Left lung (tissue), 10 donors: Measurements from ENCODE around the gene KLHL3. TPM values are rescaled to one million over a fixed set of nuclear protein-coding genes. Genes with fewer than 3 reads are reported as not detected.
A peak's percentile ranks its signal among the peaks of the same experiment; 100 is the strongest.

ENCODE experiments used
- ATAC-seq: fragments of 200-7000 bp; cut with Tn5 transposase; one replicate; pipeline ENCODE4 v1.9.1; 2020; ENCODE audit warnings: moderate library complexity
- DNase-seq, 4 donors: peaks; one replicate each; pipeline ENCODE4 v3.0.0-alpha.2; 2013 to 2020
- H3K27ac ChIP-seq, 2 donors: fragments of 200-600 bp; sonication (generic) in 1 of 2; one replicate each; pipeline versions ENCODE4 v1.5.0 to v1.8.0; 2020 to 2021
- H3K27me3 ChIP-seq, 2 donors: fragments of 200-600 bp; sonication (generic) in 1 of 2; one replicate each; pipeline versions ENCODE4 v1.5.0 to v1.8.0; 2020 to 2021
- H3K36me3 ChIP-seq, 2 donors: fragments of 200-600 bp; sonication (generic) in 1 of 2; one replicate each; pipeline versions ENCODE4 v1.5.0 to v1.8.0; 2020 to 2021
- H3K4me1 ChIP-seq, 2 donors: fragments of 200-600 bp; one replicate each; pipeline ENCODE4 v1.8.0; 2021
- H3K4me3 ChIP-seq, 2 donors: fragments of 200-600 bp; sonication (generic) in 1 of 2; one replicate each; pipeline versions ENCODE4 v1.5.0 to v1.8.0; 2020 to 2021; ENCODE audit warnings: mild to moderate bottlenecking in 1 of 2
- H3K9me3 ChIP-seq, 2 donors: fragments of 200-600 bp; sonication (generic) in 1 of 2; one replicate each; pipeline versions ENCODE4 v1.5.0 to v1.8.0; 2020 to 2021
- intact Hi-C, 2 donors: fragments of 100-400 bp; cut with DNase I; formaldehyde crosslinking; loops; one replicate each; pipeline versions ENCODE4 v1.11.2 to v1.14.2; 2022
- polyA plus RNA-seq, 6 donors: library from polyadenylated mRNA; unstranded; fragments of 120-200 nt; gene quantifications; one replicate each; pipeline ENCODE4 v1.2.1, GENCODE V29; 2013; ENCODE audit not compliant: insufficient read length in 6 of 6
- total RNA-seq, 2 donors: library from RNA; stranded (reverse); fragmentation: NEBNext Ultra II Directional; extraction: Animal tissue kit (Norgen Biotek cat#: 25700); gene quantifications; one replicate each; pipeline ENCODE4 v1.2.1, GENCODE V29; 2021
- TF ChIP-seq, protein P1 (sequence below), 2 donors: fragments of 200-600 bp; sonication (generic) in 1 of 2; IDR thresholded peaks; one replicate each; pipeline versions ENCODE4 v1.5.0 to v1.8.0; 2021; ENCODE audit warnings: antibody characterized with exemption in 2 of 2
- donor health status: DM: no; HTN: yes; CAD: no.
- donor health status: DM: no; HTN: no; CAD: no.

Gene KLHL3
- total and polyA plus RNA-seq, 8 donors, result 5.4 to 35.7 (median 29.7) TPM

DNA sequence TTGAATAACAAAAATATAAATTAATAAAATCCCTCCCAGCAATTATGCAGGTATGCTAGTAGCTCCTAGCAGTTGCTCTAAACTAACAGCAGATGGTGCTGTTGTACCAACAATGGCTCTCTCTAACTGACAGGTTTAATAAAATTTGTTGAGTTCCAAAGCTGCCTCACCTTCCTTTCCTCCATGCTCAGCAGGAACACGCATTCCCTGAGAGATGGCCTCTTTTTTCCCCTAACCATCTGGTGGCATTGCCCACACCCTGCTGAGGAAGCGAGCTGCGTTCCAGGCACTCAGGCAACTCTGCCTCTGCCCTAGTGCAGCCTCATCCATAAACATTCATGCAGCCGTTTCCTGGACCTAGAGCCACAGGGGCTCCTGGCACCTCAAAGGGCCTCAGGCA lies 106.2 kb downstream of the KLHL3 start:
- Histone ChIP-seq H3K27me3 (no peaks in the 10 kb centered on the region), H3K36me3 (no peaks in the 10 kb centered on the region), H3K4me1 (no peaks in the 10 kb centered on the region), H3K27ac (no peak overlapping the region), H3K4me3 (no peak overlapping the region), H3K9me3 (no peaks in the 10 kb centered on the region)
- DNase-seq (peak in 2 of 4 donors; percentile 33 to 57), ATAC-seq (peak; percentile 91)
- intact Hi-C loops, result no loop called here
- TF ChIP-seq, protein P1, sequence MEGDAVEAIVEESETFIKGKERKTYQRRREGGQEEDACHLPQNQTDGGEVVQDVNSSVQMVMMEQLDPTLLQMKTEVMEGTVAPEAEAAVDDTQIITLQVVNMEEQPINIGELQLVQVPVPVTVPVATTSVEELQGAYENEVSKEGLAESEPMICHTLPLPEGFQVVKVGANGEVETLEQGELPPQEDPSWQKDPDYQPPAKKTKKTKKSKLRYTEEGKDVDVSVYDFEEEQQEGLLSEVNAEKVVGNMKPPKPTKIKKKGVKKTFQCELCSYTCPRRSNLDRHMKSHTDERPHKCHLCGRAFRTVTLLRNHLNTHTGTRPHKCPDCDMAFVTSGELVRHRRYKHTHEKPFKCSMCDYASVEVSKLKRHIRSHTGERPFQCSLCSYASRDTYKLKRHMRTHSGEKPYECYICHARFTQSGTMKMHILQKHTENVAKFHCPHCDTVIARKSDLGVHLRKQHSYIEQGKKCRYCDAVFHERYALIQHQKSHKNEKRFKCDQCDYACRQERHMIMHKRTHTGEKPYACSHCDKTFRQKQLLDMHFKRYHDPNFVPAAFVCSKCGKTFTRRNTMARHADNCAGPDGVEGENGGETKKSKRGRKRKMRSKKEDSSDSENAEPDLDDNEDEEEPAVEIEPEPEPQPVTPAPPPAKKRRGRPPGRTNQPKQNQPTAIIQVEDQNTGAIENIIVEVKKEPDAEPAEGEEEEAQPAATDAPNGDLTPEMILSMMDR (IDR thresholded peaks at IDR 0.05), result peak; percentile 88 to 89

DNA sequence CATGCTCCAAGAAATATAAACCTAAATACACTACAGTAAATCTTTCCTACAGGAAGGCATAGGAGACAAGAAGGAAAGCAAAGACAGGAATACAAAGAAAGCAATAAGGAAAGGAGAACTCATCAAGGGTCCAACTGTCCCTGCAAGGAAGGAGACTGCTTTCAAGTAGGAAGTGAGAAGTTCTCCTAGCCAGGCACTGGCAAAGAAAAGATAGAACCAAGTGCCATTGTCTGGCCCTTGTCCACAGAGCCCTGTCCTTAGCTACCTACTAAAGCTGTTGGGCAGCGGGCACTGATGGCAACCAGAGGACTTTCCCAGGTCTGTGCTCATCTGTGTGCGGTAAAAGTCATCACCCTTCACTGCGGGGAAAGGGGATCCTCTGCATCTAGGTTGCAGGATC lies 108.2 kb downstream of the KLHL3 start:
- intact Hi-C loops, result no loop called here
- H3K4me1 ChIP-seq, result no peaks in the 10 kb centered on the region

DNA sequence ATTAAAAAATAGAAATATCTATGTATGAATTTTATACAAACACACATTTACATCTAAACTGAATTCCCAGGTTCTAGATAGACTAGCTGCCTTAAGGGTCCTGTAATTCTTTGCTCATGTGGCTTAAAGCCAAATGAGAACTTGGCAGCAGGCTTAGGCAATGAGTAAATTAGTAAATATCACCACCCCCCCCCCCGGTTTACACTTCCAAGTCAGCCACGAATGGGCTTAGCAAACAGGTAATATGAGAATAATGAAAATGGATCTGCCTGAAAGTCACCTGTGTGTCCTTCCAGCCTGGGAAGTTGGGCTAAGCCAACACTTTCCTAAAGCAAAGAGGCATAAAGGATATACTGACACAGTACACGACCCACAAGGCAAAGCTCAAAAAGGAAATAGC lies 108.6 kb downstream of the KLHL3 start:
- Histone ChIP-seq H3K4me1 (no peaks in the 10 kb centered on the region), H3K27me3 (no peaks in the 10 kb centered on the region), H3K9me3 (no peaks in the 10 kb centered on the region), H3K27ac (no peak overlapping the region), H3K4me3 (no peak overlapping the region), H3K36me3 (no peaks in the 10 kb centered on the region)
- DNase-seq (no peak), ATAC-seq (peak; percentile 14)
- TF ChIP-seq, protein P1 (IDR thresholded peaks at IDR 0.05), result no peak
- intact Hi-C loops, result no loop called here

More for the DNA sequence above, 108.2 kb downstream of the KLHL3 start:
- no peak overlapping the region for H3K27ac ChIP-seq
- no peaks in the 10 kb centered on the region for H3K36me3 ChIP-seq
- H3K9me3 ChIP-seq, result no peaks in the 10 kb centered on the region
- TF ChIP-seq, protein P1 (IDR thresholded peaks at IDR 0.05), result no peak
- H3K27me3 ChIP-seq, result no peaks in the 10 kb centered on the region
- ATAC-seq (no peak), DNase-seq (no peak)
- H3K4me3 ChIP-seq, result no peak overlapping the region

DNA sequence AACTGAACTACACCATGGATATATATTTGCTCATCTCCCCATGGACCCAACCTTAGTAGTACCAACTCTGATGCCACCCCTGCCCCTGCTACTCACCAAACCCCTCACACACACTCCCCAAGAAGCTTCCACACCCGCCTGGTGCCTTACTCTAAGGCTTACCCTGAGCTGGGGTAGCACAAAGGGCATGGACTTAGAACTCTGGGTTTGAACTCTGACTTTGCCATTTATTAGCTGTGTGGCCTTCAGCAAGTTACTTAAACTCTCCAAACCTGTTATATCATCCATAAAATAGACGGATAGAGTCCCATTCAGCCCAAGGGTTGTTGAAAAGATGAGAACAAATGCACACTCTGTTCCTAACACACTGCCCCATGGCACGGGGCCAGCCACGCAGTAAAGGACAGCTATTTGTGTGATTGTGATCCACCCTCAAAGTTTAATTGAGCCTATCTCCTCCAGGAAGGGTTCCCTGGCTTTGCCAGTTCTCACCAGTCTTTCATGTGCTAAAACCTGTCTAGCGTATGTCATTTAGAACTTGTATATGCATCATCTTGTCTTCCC lies 111.0 kb downstream of the KLHL3 start:
- Histone ChIP-seq H3K36me3 (no peaks in the 10 kb centered on the region), H3K4me1 (no peaks in the 10 kb centered on the region), H3K27me3 (no peaks in the 10 kb centered on the region), H3K27ac (no peak overlapping the region), H3K4me3 (no peak overlapping the region), H3K9me3 (no peaks in the 10 kb centered on the region)
- ATAC-seq, result no peak
- TF ChIP-seq, protein P1 (IDR thresholded peaks at IDR 0.05), result no peak
- no peak for DNase-seq
- intact Hi-C loops, result no loop called here

DNA sequence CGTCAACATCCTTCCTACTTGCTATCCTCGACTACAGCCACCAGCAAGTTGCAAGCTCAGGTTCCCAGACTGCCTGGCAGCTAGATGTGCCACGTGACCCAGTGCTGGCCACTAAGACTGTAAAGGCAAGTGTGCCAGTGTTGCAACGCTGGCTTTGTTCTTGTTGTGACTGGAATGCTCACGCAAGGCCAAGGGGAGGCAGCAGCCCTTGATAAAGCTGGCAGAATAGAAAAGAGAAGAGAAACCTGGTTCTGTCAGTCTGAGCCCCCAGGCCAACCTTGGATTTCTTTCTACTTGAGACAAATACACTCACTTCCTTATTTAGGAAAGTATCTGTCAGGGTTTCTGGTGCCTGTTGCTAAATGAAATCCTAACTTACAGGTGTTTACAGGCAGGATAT lies 113.0 kb downstream of the KLHL3 start:
- Histone ChIP-seq H3K27ac (no peak overlapping the region), H3K27me3 (no peaks in the 10 kb centered on the region), H3K36me3 (no peaks in the 10 kb centered on the region), H3K9me3 (no peaks in the 10 kb centered on the region), H3K4me1 (peaks cover 0 to 6% of the 10 kb centered on the region in 2 donors), H3K4me3 (no peak overlapping the region)
- TF ChIP-seq, protein P1 (IDR thresholded peaks at IDR 0.05), result no peak
- DNase-seq (peak in 3 of 4 donors; percentile 36 to 82 (median 79)), ATAC-seq (peak; percentile 55)
- intact Hi-C loops, result no loop called here
